ENCODE measurements around the gene SAMD10.
"Not testable (repeated sequence)": the region's sequence is repeated elsewhere in the genome, so short reads cannot be mapped to it uniquely, and the experiment has no call there.

Gene SAMD10

GRCh38 chr20:63961664-63962425 lies 17.6 kb downstream of the SAMD10 start:
- Histone ChIP-seq H3K36me3 (ENCODE audit: control insufficient read depth in 2 of 2, insufficient read depth in 2 of 2, low read length in 2 of 2) (peaks cover 0 to 10% of the 10 kb centered on the region in 2 donors), H3K27ac (ENCODE audit: low read depth in 2 of 2, low read length in 2 of 2) (no peak overlapping the region), H3K27me3 (ENCODE audit: control insufficient read depth in 2 of 2, insufficient read depth in 2 of 2, low read length in 2 of 2) (no peaks in the 10 kb centered on the region), H3K9ac (ENCODE audit: low read depth in 1 of 2, low read length in 2 of 2) (no peak overlapping the region), H3K9me3 (ENCODE audit: control insufficient read depth in 2 of 2, low read length in 2 of 2) (no peaks in the 10 kb centered on the region), H3K4me3 (ENCODE audit: low read length in 2 of 2) (no peak overlapping the region), H3K4me1 (ENCODE audit: control insufficient read depth in 2 of 2, insufficient read depth in 2 of 2, low read length in 2 of 2) (peaks cover 4 to 11% of the 10 kb centered on the region in 2 donors)

- H3K27ac ChIP-seq (ENCODE audit: low read depth in 2 of 2, low read length in 2 of 2); H3K4me3 ChIP-seq (ENCODE audit: low read length in 2 of 2); H3K9me3 ChIP-seq (ENCODE audit: control insufficient read depth in 2 of 2, low read length in 2 of 2); H3K36me3 ChIP-seq (ENCODE audit: control insufficient read depth in 2 of 2, insufficient read depth in 2 of 2, low read length in 2 of 2); H3K27me3 ChIP-seq (ENCODE audit: control insufficient read depth in 2 of 2, insufficient read depth in 2 of 2, low read length in 2 of 2); H3K9ac ChIP-seq (ENCODE audit: low read depth in 1 of 2, low read length in 2 of 2): not testable (repeated sequence)
- peaks cover 4 to 12% of the 10 kb centered on the region in 2 donors for H3K4me1 ChIP-seq (ENCODE audit: control insufficient read depth in 2 of 2, insufficient read depth in 2 of 2, low read length in 2 of 2)
Measured at GRCh38 chr20:63960654-63961621, 18.5 kb downstream of the SAMD10 start.

- Histone ChIP-seq H3K4me1 (ENCODE audit: control insufficient read depth in 2 of 2, insufficient read depth in 2 of 2, low read length in 2 of 2) (peaks cover 11 to 17% of the 10 kb centered on the region in 2 donors), H3K4me3 (ENCODE audit: low read length in 2 of 2) (no peak overlapping the region), H3K36me3 (ENCODE audit: control insufficient read depth in 2 of 2, insufficient read depth in 2 of 2, low read length in 2 of 2) (peaks cover 0 to 4% of the 10 kb centered on the region in 2 donors), H3K27ac (ENCODE audit: low read depth in 2 of 2, low read length in 2 of 2) (no peak overlapping the region), H3K27me3 (ENCODE audit: control insufficient read depth in 2 of 2, insufficient read depth in 2 of 2, low read length in 2 of 2) (no peaks in the 10 kb centered on the region), H3K9me3 (ENCODE audit: control insufficient read depth in 2 of 2, low read length in 2 of 2) (no peaks in the 10 kb centered on the region), H3K9ac (ENCODE audit: low read depth in 1 of 2, low read length in 2 of 2) (no peak overlapping the region)
Measured at GRCh38 chr20:63959699-63960075, 19.8 kb downstream of the SAMD10 start.

GRCh38 chr20:63958964-63959698 lies 20.3 kb downstream of the SAMD10 start:
- Histone ChIP-seq H3K4me1 (ENCODE audit: control insufficient read depth in 2 of 2, insufficient read depth in 2 of 2, low read length in 2 of 2) (peaks cover 16 to 23% of the 10 kb centered on the region in 2 donors), H3K27ac (ENCODE audit: low read depth in 2 of 2, low read length in 2 of 2) (no peak overlapping the region), H3K36me3 (ENCODE audit: control insufficient read depth in 2 of 2, insufficient read depth in 2 of 2, low read length in 2 of 2) (peaks cover 0 to 6% of the 10 kb centered on the region in 2 donors), H3K9ac (ENCODE audit: low read depth in 1 of 2, low read length in 2 of 2) (no peak overlapping the region), H3K4me3 (ENCODE audit: low read length in 2 of 2) (no peak overlapping the region), H3K9me3 (ENCODE audit: control insufficient read depth in 2 of 2, low read length in 2 of 2) (no peaks in the 10 kb centered on the region), H3K27me3 (ENCODE audit: control insufficient read depth in 2 of 2, insufficient read depth in 2 of 2, low read length in 2 of 2) (no peaks in the 10 kb centered on the region)

GRCh38 chr20:63958471-63958870 lies 21.0 kb downstream of the SAMD10 start:
- peaks cover 0 to 6% of the 10 kb centered on the region in 2 donors for H3K36me3 ChIP-seq (ENCODE audit: control insufficient read depth in 2 of 2, insufficient read depth in 2 of 2, low read length in 2 of 2)
- H3K9ac ChIP-seq (ENCODE audit: low read depth in 1 of 2, low read length in 2 of 2) = no peak overlapping the region
- H3K27me3 ChIP-seq (ENCODE audit: control insufficient read depth in 2 of 2, insufficient read depth in 2 of 2, low read length in 2 of 2) = no peaks in the 10 kb centered on the region
- H3K9me3 ChIP-seq (ENCODE audit: control insufficient read depth in 2 of 2, low read length in 2 of 2) = no peaks in the 10 kb centered on the region
- H3K4me1 ChIP-seq (ENCODE audit: control insufficient read depth in 2 of 2, insufficient read depth in 2 of 2, low read length in 2 of 2) = peaks cover 22 to 29% of the 10 kb centered on the region in 2 donors
- no peak overlapping the region for H3K27ac ChIP-seq (ENCODE audit: low read depth in 2 of 2, low read length in 2 of 2)
- H3K4me3 ChIP-seq (ENCODE audit: low read length in 2 of 2) = no peak overlapping the region

GRCh38 chr20:63957690-63958441 lies 21.6 kb downstream of the SAMD10 start:
- Histone ChIP-seq H3K9ac (ENCODE audit: low read depth in 1 of 2, low read length in 2 of 2) (peak overlapping the region; percentile 63), H3K4me1 (ENCODE audit: control insufficient read depth in 2 of 2, insufficient read depth in 2 of 2, low read length in 2 of 2) (peaks cover 22 to 29% of the 10 kb centered on the region in 2 donors), H3K4me3 (ENCODE audit: low read length in 2 of 2) (peak overlapping the region; percentile 60 to 71), H3K36me3 (ENCODE audit: control insufficient read depth in 2 of 2, insufficient read depth in 2 of 2, low read length in 2 of 2) (peaks cover 0 to 6% of the 10 kb centered on the region in 2 donors), H3K27me3 (ENCODE audit: control insufficient read depth in 2 of 2, insufficient read depth in 2 of 2, low read length in 2 of 2) (no peaks in the 10 kb centered on the region), H3K9me3 (ENCODE audit: control insufficient read depth in 2 of 2, low read length in 2 of 2) (no peaks in the 10 kb centered on the region), H3K27ac (ENCODE audit: low read depth in 2 of 2, low read length in 2 of 2) (peak overlapping the region; percentile 86 to 87)

- Histone ChIP-seq H3K36me3 (ENCODE audit: control insufficient read depth in 2 of 2, insufficient read depth in 2 of 2, low read length in 2 of 2) (peaks cover 0 to 9% of the 10 kb centered on the region in 2 donors), H3K27me3 (ENCODE audit: control insufficient read depth in 2 of 2, insufficient read depth in 2 of 2, low read length in 2 of 2) (no peaks in the 10 kb centered on the region), H3K4me3 (ENCODE audit: low read length in 2 of 2) (peak overlapping the region; percentile 60 to 71), H3K9ac (ENCODE audit: low read depth in 1 of 2, low read length in 2 of 2) (peak overlapping the region; percentile 63), H3K4me1 (ENCODE audit: control insufficient read depth in 2 of 2, insufficient read depth in 2 of 2, low read length in 2 of 2) (peaks cover 28 to 36% of the 10 kb centered on the region in 2 donors), H3K9me3 (ENCODE audit: control insufficient read depth in 2 of 2, low read length in 2 of 2) (no peaks in the 10 kb centered on the region), H3K27ac (ENCODE audit: low read depth in 2 of 2, low read length in 2 of 2) (peak overlapping the region; percentile 86 to 87)
Measured at GRCh38 chr20:63957004-63957689, 22.3 kb downstream of the SAMD10 start.

GRCh38 chr20:63956664-63957003 lies 22.8 kb downstream of the SAMD10 start:
- no peaks in the 10 kb centered on the region for H3K27me3 ChIP-seq (ENCODE audit: control insufficient read depth in 2 of 2, insufficient read depth in 2 of 2, low read length in 2 of 2)
- H3K36me3 ChIP-seq (ENCODE audit: control insufficient read depth in 2 of 2, insufficient read depth in 2 of 2, low read length in 2 of 2) = peaks cover 0 to 9% of the 10 kb centered on the region in 2 donors
- peak overlapping the region; percentile 63 for H3K9ac ChIP-seq (ENCODE audit: low read depth in 1 of 2, low read length in 2 of 2)
- peak overlapping the region; percentile 60 to 71 for H3K4me3 ChIP-seq (ENCODE audit: low read length in 2 of 2)
- H3K4me1 ChIP-seq (ENCODE audit: control insufficient read depth in 2 of 2, insufficient read depth in 2 of 2, low read length in 2 of 2) = peaks cover 33 to 41% of the 10 kb centered on the region in 2 donors
- no peaks in the 10 kb centered on the region for H3K9me3 ChIP-seq (ENCODE audit: control insufficient read depth in 2 of 2, low read length in 2 of 2)
- H3K27ac ChIP-seq (ENCODE audit: low read depth in 2 of 2, low read length in 2 of 2) = peak overlapping the region; percentile 86 to 87

Data from mucosa of rectum (tissue), 2 donors.